K562 (cell line): ENCODE measurements around the gene ANKRD11. TPM values are rescaled to one million over a fixed set of nuclear protein-coding genes. Genes with fewer than 3 reads are reported as not detected.

Experiments
- ATAC-seq: fragments of 200-7000 bp; cut with Tn5 transposase; 3 replicates; pipeline ENCODE4 v1.9.1; 2020; ENCODE audit warnings: moderate library complexity
- BruUV-seq: library from RNA; stranded (reverse); fragments of 400-500 nt; replicated peaks from 2 replicates; lab custom pipeline; 2021; lab: Mats Ljungman, UMichigan
- CTCF ChIA-PET: fragments of 300-600 bp; formaldehyde crosslinking; extraction: SDS; loops from one replicate; lab custom pipeline; 2021; ENCODE audit warnings: low intra/inter-chr PET ratio; lab: Yijun Ruan, JAX
- POLR2A ChIA-PET: fragments of 300-600, 350-650 bp; sonication (Branson Sonifier 250); formaldehyde crosslinking; extraction: SDS; loops from one replicate; lab custom pipeline; 2021; ENCODE audit warnings: antibody characterized with exemption, inconsistent platforms; lab: Yijun Ruan, JAX
- DNase-seq, 4 experiments: peaks; one replicate each; pipeline versions ENCODE4 v3.0.0 to v3.0.0-alpha.2; 2011 to 2018; ENCODE audit warnings: low spot score in 3 of 4, mixed read lengths in 3 of 4; ENCODE audit errors: extremely low read depth in 1 of 4
- FAIRE-seq: peaks from 2 replicates; lab custom pipeline; 2011; peaks lifted over from hg19 to GRCh38; lab: Jason Lieb, UNC
- H2AFZ ChIP-seq: 2 replicates; pipeline ENCODE4 v1.6.0; 2011; ENCODE audit warnings: low read depth, low read length, control low read depth, inconsistent platforms
- H3K27ac ChIP-seq: fragments of 200-600 bp; 3 replicates; pipeline ENCODE4 v1.8.0; 2011; ENCODE audit warnings: low read depth, mild to moderate bottlenecking, control low read depth, inconsistent platforms, low read length, moderate library complexity, mixed read lengths; ENCODE audit errors: extremely low read depth
- H3K27me3 ChIP-seq, 2 experiments: fragments of 300-600 bp in 1 of 2; 2 replicates in 1 of 2; 3 replicates in 1 of 2; pipeline versions ENCODE4 v1.6.0 to v1.8.0; 2011; ENCODE audit warnings: inconsistent platforms in 2 of 2, low read length in 2 of 2, mild to moderate bottlenecking in 1 of 2, mixed read lengths in 1 of 2, moderate library complexity in 1 of 2; ENCODE audit not compliant: control insufficient read depth in 2 of 2, insufficient read depth in 2 of 2
- H3K36me3 ChIP-seq: fragments of 300-600 bp; 3 replicates; pipeline ENCODE4 v1.8.0; 2011; ENCODE audit warnings: mild to moderate bottlenecking, low read length, inconsistent platforms; ENCODE audit not compliant: control insufficient read depth, insufficient read depth
- H3K4me1 ChIP-seq, 2 experiments: fragments of 200-600 bp in 1 of 2; replicated peaks in 1 of 2; 2 replicates in 1 of 2; 3 replicates in 1 of 2; pipeline versions ENCODE4 v1.5.1 to v1.8.0; 2011; ENCODE audit warnings: inconsistent platforms in 2 of 2, low read length in 2 of 2, mild to moderate bottlenecking in 1 of 2, mixed read lengths in 1 of 2, moderate library complexity in 1 of 2; ENCODE audit not compliant: control insufficient read depth in 2 of 2, insufficient read depth in 2 of 2
- H3K4me2 ChIP-seq: 2 replicates; pipeline ENCODE4 v1.6.1; 2011; ENCODE audit warnings: low read length, control low read depth, inconsistent platforms, mixed read lengths; ENCODE audit not compliant: insufficient read depth
- H3K4me3 ChIP-seq: fragments of 200-600 bp; sonication (generic), shearing (Covaris generic); 2 replicates; pipeline ENCODE4 v1.5.1; 2016; ENCODE audit warnings: control low read depth, inconsistent platforms
- H3K79me2 ChIP-seq: fragments of 200-600 bp; 3 replicates; pipeline ENCODE4 v1.8.0; 2011; ENCODE audit warnings: low read length, inconsistent platforms; ENCODE audit not compliant: control insufficient read depth, insufficient read depth
- H3K9ac ChIP-seq, 2 experiments: 2 replicates each; pipeline versions ENCODE4 v1.6.0 to v1.6.1; 2011; ENCODE audit warnings: low read depth in 2 of 2, low read length in 2 of 2, control low read depth in 1 of 2, inconsistent platforms in 1 of 2, mild to moderate bottlenecking in 1 of 2, mixed read lengths in 1 of 2; ENCODE audit not compliant: insufficient read depth in 1 of 2
- H3K9me1 ChIP-seq: one replicate; pipeline ENCODE4 v1.6.0; 2011; ENCODE audit warnings: inconsistent platforms, mild to moderate bottlenecking, low read length, moderate library complexity; ENCODE audit not compliant: control insufficient read depth, insufficient read depth
- H3K9me3 ChIP-seq: replicated peaks from 2 replicates; pipeline ENCODE4 v1.5.1; 2011; ENCODE audit warnings: low read depth, low read length, inconsistent platforms; ENCODE audit not compliant: control insufficient read depth, insufficient read depth
- H4K20me1 ChIP-seq: replicated peaks from 2 replicates; pipeline ENCODE4 v1.6.1; 2011; ENCODE audit warnings: low read length, inconsistent platforms, mixed read lengths; ENCODE audit not compliant: control insufficient read depth, insufficient read depth
- ATF3 ChIP-seq, 2 experiments: fragments of 450-650 bp in 1 of 2; sonication (generic) in 1 of 2; formaldehyde crosslinking in 1 of 2; IDR thresholded peaks in 1 of 2; conservative IDR thresholded peaks in 1 of 2; 2 replicates each; pipeline versions ENCODE4 v1.6.1 to v1.8.1; 2016 to 2023; ENCODE audit warnings: mild to moderate bottlenecking in 2 of 2, moderate library complexity in 2 of 2, inconsistent platforms in 1 of 2, missing genetic modification reagents in 1 of 2
- BRF1 ChIP-seq: IDR thresholded peaks from 3 replicates; pipeline ENCODE4 v1.6.1; 2011; ENCODE audit warnings: borderline replicate concordance, mild to moderate bottlenecking; ENCODE audit not compliant: insufficient read length; ENCODE audit errors: extremely low read depth
- CEBPG ChIP-seq, 3 experiments: fragments of 200-800 bp in 1 of 3; sonication (Bioruptor generic) in 1 of 3; sonication (generic) in 1 of 3; formaldehyde crosslinking in 1 of 3; IDR thresholded peaks in 2 of 3; conservative IDR thresholded peaks in 1 of 3; 2 replicates each; pipeline versions ENCODE4 v1.6.1 to v1.8.0; 2016 to 2022; ENCODE audit warnings: missing compliant biosample characterization in 2 of 3, missing genetic modification characterization in 2 of 3, mild to moderate bottlenecking in 1 of 3, missing genetic modification reagents in 1 of 3
- FOSL1 ChIP-seq: fragments of 200-800 bp; sonication (Bioruptor generic); conservative IDR thresholded peaks from 2 replicates; pipeline ENCODE4 v1.6.1; 2016; ENCODE audit warnings: missing genetic modification characterization, missing compliant biosample characterization
- FOXJ3 ChIP-seq: sonication (generic); formaldehyde crosslinking; IDR thresholded peaks from 2 replicates; pipeline ENCODE4 v1.4.0; 2020; ENCODE audit warnings: mild to moderate bottlenecking, missing genetic modification reagents
- JUND ChIP-seq, 2 experiments: IDR thresholded peaks; 2 replicates in 1 of 2; 3 replicates in 1 of 2; pipeline ENCODE4 v1.6.1; 2011; ENCODE audit warnings: borderline replicate concordance in 2 of 2, low read depth in 2 of 2, low read length in 2 of 2, improper control_type of control experiment in 1 of 2, missing biosample characterization in 1 of 2, missing genetic modification characterization in 1 of 2, missing genetic modification reagents in 1 of 2
- NONO ChIP-seq, 2 experiments: fragments of 200-400 bp in 1 of 2; fragments of 450-650 bp in 1 of 2; formaldehyde crosslinking in 1 of 2; IDR thresholded peaks; 2 replicates each; pipeline ENCODE4 v1.6.1; 2017; ENCODE audit warnings: low read depth in 2 of 2, mild to moderate bottlenecking in 2 of 2, moderate library complexity in 2 of 2, low read length in 1 of 2
- STAG1 ChIP-seq: sonication (generic); formaldehyde crosslinking; IDR thresholded peaks from 2 replicates; pipeline ENCODE4 v1.5.0; 2020; ENCODE audit warnings: missing genetic modification reagents, borderline replicate concordance
- XRCC5 ChIP-seq: fragments of 200-400 bp; formaldehyde crosslinking; IDR thresholded peaks from 2 replicates; pipeline ENCODE4 v1.6.1; 2017; ENCODE audit warnings: low read depth, mild to moderate bottlenecking, low read length
- ZNF830 ChIP-seq: fragments of 250-450 bp; sonication (Bioruptor Pico); IDR thresholded peaks from 2 replicates; pipeline ENCODE4 v1.5.0; 2021; ENCODE audit warnings: mild to moderate bottlenecking
- WGBS: fragments of 100-300 bp; shearing (Covaris generic); methylation state at CpG from one replicate; pipeline ENCODE4 v1.1.6; 2016; ENCODE audit warnings: low coverage, mixed read lengths; ENCODE audit not compliant: insufficient coverage; ENCODE audit errors: missing lambda C conversion rate; 5-methylcytosine and 5-hydroxymethylcytosine counted together
- in situ Hi-C: fragments of 300-500 bp; cut with MboI; formaldehyde crosslinking; loops from 4 replicates; pipeline ENCODE4 v1.15.0; 2018; ENCODE audit warnings: inconsistent platforms, mixed read lengths
- intact Hi-C: fragments of 100-400 bp; cut with micrococcal nuclease; formaldehyde crosslinking; loops from 2 replicates; pipeline ENCODE4 v1.14.2; 2022
- polyA plus RNA-seq, 8 experiments: library from polyadenylated mRNA; depleted of rRNA in 4 of 8; stranded (reverse) in 5 of 8; unstranded in 3 of 8; fragments of >200 nt; fragmentation: Nextera tagmentation in 2 of 8; fragmentation: Illumina TruSeq in 1 of 8; extraction: Ambion mirVana in 2 of 8; extraction: Trizol in 1 of 8; gene quantifications; 2 replicates each; pipeline versions ENCODE4 v1.2.1 to v1.2.3, GENCODE V29; 2011 to 2014; ENCODE audit warnings: inconsistent platforms in 1 of 8, missing spikeins in 1 of 8
- total RNA-seq, 7 experiments: library from RNA; depleted of rRNA in 6 of 7; stranded (reverse); fragments of >200 nt in 6 of 7; fragmentation: Illumina TruSeq in 2 of 7; extraction: Trizol in 2 of 7; gene quantifications; 2 replicates each; pipeline versions ENCODE4 v1.2.1 to v1.2.3, GENCODE V29; 2011 to 2021; ENCODE audit warnings: low replicate concordance in 1 of 7

ANKRD11 gene
- total and polyA plus RNA-seq, 9 of the 15 experiments (the other 6 are each of a cell fraction or from before 2014, with no cell fraction given) = 4.7 to 126 (median 31.7) TPM

- TF ChIP-seq FOXJ3 (CRISPR knock-in tag) (no peak), ZNF830 (CRISPR knock-in tag) (no peak)
These were observed 220.3 kb downstream of the ANKRD11 start (continued) for GRCh38 chr16:89269805-89270665.

- Histone ChIP-seq H3K36me3 (peaks cover 73% of the 10 kb centered on the region), H3K27me3 (no peaks in the 10 kb centered on the region), H3K9ac (no peak overlapping the region), H3K27ac (no peak overlapping the region), H3K4me1 (peaks cover 0 to 25% of the 10 kb centered on the region in 2 experiments; a peak in 1 of 5 replicates), H3K79me2 (no peaks in the 10 kb centered on the region; the same call in 2 of the 3 replicates), H3K9me3 (no peaks in the 10 kb centered on the region), H3K4me2 (no peak overlapping the region), H3K9me1 (no peaks in the 10 kb centered on the region), H2AFZ (no peak overlapping the region), H3K4me3 (no peak overlapping the region), H4K20me1 (no peaks in the 10 kb centered on the region)
- no peak for ATAC-seq
- intact Hi-C loops (no loop called here), in situ Hi-C loops (no loop called here)
- peak in 1 of 4 experiments; percentile 16 for DNase-seq
- no peak for FAIRE-seq
- ChIA-PET CTCF (no interaction called here), POLR2A (interaction anchor here (1.7 kb wide), 1 partner anchor 15 kb away, joined by 4 read pairs; no protein-coding TSS in a partner anchor)
- 70% methylated on average over 14 of the region's 14 CpGs for WGBS
- TF ChIP-seq FOSL1 (tag) = peak; percentile 39; the same call in 1 of the 2 replicates
- peak; percentile 51; the same call in 1 of the 2 replicates for TF ChIP-seq JUND (IDR thresholded peaks at IDR 0.05; ENCODE audit: borderline replicate concordance, low read depth, low read length)
- no peak for TF ChIP-seq JUND (tag; IDR thresholded peaks at IDR 0.05; ENCODE audit: borderline replicate concordance, low read depth, low read length)
- TF ChIP-seq STAG1 (CRISPR knock-in tag) = no peak
- peak; percentile 48; the same call in 1 of the 2 replicates for TF ChIP-seq ATF3 (IDR thresholded peaks at IDR 0.05)
- no peak for TF ChIP-seq ATF3 (CRISPR knock-in tag; conservative IDR thresholded peaks at IDR 0.05)
- no peak for TF ChIP-seq XRCC5
- peak; percentile 50; the same call in 1 of the 2 replicates for TF ChIP-seq CEBPG (CRISPR knock-in tag; IDR thresholded peaks at IDR 0.05)
- peak in 1 of 2 experiments; percentile 33; a peak in 1 of 4 replicates for TF ChIP-seq CEBPG (tag; conservative IDR thresholded peaks at IDR 0.05 in 1 of 2, IDR thresholded peaks at IDR 0.05 in 1 of 2)
- TF ChIP-seq BRF1 = no peak
- TF ChIP-seq NONO (IDR thresholded peaks at IDR 0.05; ENCODE audit: low read depth in 2 of 2, low read length in 1 of 2) = no peak
- no TSS peak for BruUV-seq
These were observed 221.2 kb downstream of the ANKRD11 start for GRCh38 chr16:89268987-89269735.
